Measurements from ENCODE around the gene VPS26B.

Gene VPS26B

GRCh38 chr11:134257101-134257500 is 32.6 kb downstream of the VPS26B start:
- no peak for DNase-seq (ENCODE audit: low read depth, low spot score)

- DNase-seq (ENCODE audit: low read depth, low spot score) = no peak
Measured at GRCh38 chr11:134258577-134258976, 34.1 kb downstream of the VPS26B start.

- no peak for DNase-seq (ENCODE audit: low read depth, low spot score)
Measured at GRCh38 chr11:134260503-134260902, 36.0 kb downstream of the VPS26B start.

GRCh38 chr11:134260983-134261382 is 36.5 kb downstream of the VPS26B start:
- DNase-seq (ENCODE audit: low read depth, low spot score) = no peak

GRCh38 chr11:134261626-134262488 is 37.4 kb downstream of the VPS26B start:
- DNase-seq (ENCODE audit: low read depth, low spot score) = no peak

- DNase-seq (ENCODE audit: low read depth, low spot score) = no peak
Measured at GRCh38 chr11:134264966-134265764, 40.7 kb downstream of the VPS26B start.

- DNase-seq (ENCODE audit: low read depth, low spot score) = no peak
Measured at GRCh38 chr11:134266440-134266839, 42.0 kb downstream of the VPS26B start.

- no peak for DNase-seq (ENCODE audit: low read depth, low spot score)
Measured at GRCh38 chr11:134266841-134267251, 42.4 kb downstream of the VPS26B start.

GRCh38 chr11:134267461-134267860 is 43.0 kb downstream of the VPS26B start:
- no peak for DNase-seq (ENCODE audit: low read depth, low spot score)

GRCh38 chr11:134267966-134268365 is 43.5 kb downstream of the VPS26B start:
- DNase-seq (ENCODE audit: low read depth, low spot score) = no peak

GRCh38 chr11:134270250-134270714 is 45.8 kb downstream of the VPS26B start:
- DNase-seq (ENCODE audit: low read depth, low spot score) = no peak

- DNase-seq (ENCODE audit: low read depth, low spot score) = no peak
Measured at GRCh38 chr11:134271978-134272377, 47.5 kb downstream of the VPS26B start.

- no peak for DNase-seq (ENCODE audit: low read depth, low spot score)
Measured at GRCh38 chr11:134272381-134273316, 48.2 kb downstream of the VPS26B start.

GRCh38 chr11:134273317-134273712 is 48.8 kb downstream of the VPS26B start:
- no peak for DNase-seq (ENCODE audit: low read depth, low spot score)

GRCh38 chr11:134275188-134275533 is 50.7 kb downstream of the VPS26B start:
- DNase-seq (ENCODE audit: low read depth, low spot score) = no peak

- no peak for DNase-seq (ENCODE audit: low read depth, low spot score)
Measured at GRCh38 chr11:134275534-134276395, 51.3 kb downstream of the VPS26B start, which contains the start of gene GLB1L3. TSS of gene GLB1L3 (plus strand) at chr11:134276379. CDS start at chr11:134276741, 362 bp downstream.

- DNase-seq (ENCODE audit: low read depth, low spot score) = no peak
Measured at GRCh38 chr11:134276396-134277182, 52.1 kb downstream of the VPS26B start.

- no peak for DNase-seq (ENCODE audit: low read depth, low spot score)
Measured at GRCh38 chr11:134277183-134278001, 52.9 kb downstream of the VPS26B start.

- DNase-seq (ENCODE audit: low read depth, low spot score) = no peak
Measured at GRCh38 chr11:134278356-134278755, 53.9 kb downstream of the VPS26B start.
